GM12878 (cell line): Measurements from ENCODE around the gene FOXRED2. TPM values are rescaled to one million over a fixed set of nuclear protein-coding genes. Genes with fewer than 3 reads are reported as not detected.

ENCODE experiments used
- ATAC-seq: fragments of 200-7000 bp; cut with Tn5 transposase; 3 replicates; pipeline ENCODE4 v1.9.1; 2020; ENCODE audit warnings: mild to moderate bottlenecking, moderate library complexity
- BruUV-seq: library from RNA; stranded (reverse); fragments of 400-500 nt; replicated peaks from 2 replicates; lab custom pipeline; 2021; lab: Mats Ljungman, UMichigan
- CTCF ChIA-PET: fragments of 300-600 bp; sonication (Branson Sonifier 250); formaldehyde crosslinking; extraction: SDS; loops from one replicate; lab custom pipeline; 2021; ENCODE audit warnings: inconsistent platforms; lab: Yijun Ruan, JAX
- POLR2A ChIA-PET: fragments of 350-600 bp; formaldehyde crosslinking; extraction: SDS; loops from one replicate; lab custom pipeline; 2021; ENCODE audit warnings: inconsistent platforms; lab: Charles Lee
- RAD21 ChIA-PET: fragments of 300-600 bp; sonication (Branson Sonifier 250); formaldehyde crosslinking; loops from one replicate; lab custom pipeline; 2023; ENCODE audit warnings: antibody characterized with exemption; ENCODE audit not compliant: unreplicated experiment; lab: Charles Lee
- SMC1A ChIA-PET: fragments of 300-600 bp; sonication (Branson Sonifier 250); formaldehyde crosslinking; loops from one replicate; lab custom pipeline; 2023; ENCODE audit not compliant: unreplicated experiment, uncharacterized antibody; lab: Charles Lee
- DNase-seq: peaks from one replicate; pipeline ENCODE4 v3.0.0-alpha.2; 2011; ENCODE audit warnings: low read depth, low spot score
- FAIRE-seq: peaks from 3 replicates; lab custom pipeline; 2011; peaks lifted over from hg19 to GRCh38; lab: Jason Lieb, UNC
- H2AFZ ChIP-seq: 2 replicates; pipeline ENCODE4 v1.6.0; 2011; ENCODE audit warnings: low read depth, low read length, control low read depth; ENCODE audit not compliant: control insufficient read depth
- H3K27ac ChIP-seq: 2 replicates; pipeline ENCODE4 v1.5.1; 2011; ENCODE audit warnings: control low read depth; ENCODE audit not compliant: control insufficient read depth, insufficient read depth
- H3K27me3 ChIP-seq, 2 experiments: replicated peaks in 1 of 2; 2 replicates each; pipeline versions ENCODE4 v1.6.0 to v1.6.1; 2011; ENCODE audit warnings: low read length in 1 of 2; ENCODE audit not compliant: control insufficient read depth in 2 of 2, insufficient read depth in 2 of 2
- H3K36me3 ChIP-seq, 2 experiments: 2 replicates each; pipeline ENCODE4 v1.5.1; 2011; ENCODE audit warnings: low read length in 1 of 2; ENCODE audit not compliant: control insufficient read depth in 2 of 2, insufficient read depth in 2 of 2
- H3K4me1 ChIP-seq: 2 replicates; pipeline ENCODE4 v1.6.1; 2011; ENCODE audit warnings: mild to moderate bottlenecking, low read length, moderate library complexity, mixed read lengths; ENCODE audit not compliant: control insufficient read depth, insufficient read depth
- H3K4me2 ChIP-seq: 2 replicates; pipeline ENCODE4 v1.6.0; 2011; ENCODE audit warnings: control low read depth; ENCODE audit not compliant: control insufficient read depth, insufficient read depth
- H3K4me3 ChIP-seq: fragments of 200-600 bp; sonication (generic); 2 replicates; pipeline ENCODE4 v1.5.1; 2016
- H3K79me2 ChIP-seq: 2 replicates; pipeline ENCODE4 v1.6.0; 2011; ENCODE audit warnings: low read length; ENCODE audit not compliant: control insufficient read depth, insufficient read depth
- H3K9ac ChIP-seq: 2 replicates; pipeline ENCODE4 v1.8.0; 2011; ENCODE audit warnings: low read length, control low read depth, mixed read lengths; ENCODE audit not compliant: control insufficient read depth, insufficient read depth
- H3K9me3 ChIP-seq: replicated peaks from 3 replicates; pipeline ENCODE4 v1.5.1; 2011; ENCODE audit warnings: mild to moderate bottlenecking, low read length; ENCODE audit not compliant: control insufficient read depth, insufficient read depth
- H4K20me1 ChIP-seq: 2 replicates; pipeline ENCODE4 v1.6.0; 2011; ENCODE audit not compliant: control insufficient read depth, insufficient read depth
- MTA3 ChIP-seq: IDR thresholded peaks from 2 replicates; pipeline ENCODE4 v1.6.1; 2012; ENCODE audit warnings: low read length, inconsistent platforms, borderline replicate concordance
- PAX5 ChIP-seq: IDR thresholded peaks from 2 replicates; pipeline ENCODE4 v1.6.1; 2011; ENCODE audit warnings: low read depth, low read length, borderline replicate concordance
- SPI1 ChIP-seq: IDR thresholded peaks from 2 replicates; pipeline ENCODE4 v1.6.1; 2011; ENCODE audit warnings: low read depth, mild to moderate bottlenecking, low read length, moderate library complexity, borderline replicate concordance; ENCODE audit not compliant: insufficient read depth
- TCF3 ChIP-seq: IDR thresholded peaks from 2 replicates; pipeline ENCODE4 v1.6.1; 2012; ENCODE audit warnings: low read depth, mild to moderate bottlenecking, low read length, borderline replicate concordance; ENCODE audit not compliant: insufficient read depth
- YBX1 ChIP-seq: fragments of 450-650 bp; IDR thresholded peaks from 2 replicates; pipeline ENCODE4 v1.6.1; 2016; ENCODE audit warnings: antibody characterized with exemption
- ZBED1 ChIP-seq: IDR thresholded peaks from 2 replicates; pipeline ENCODE4 v1.6.1; 2016; ENCODE audit warnings: borderline replicate concordance
- ZNF24 ChIP-seq: fragments of 450-650 bp; IDR thresholded peaks from 2 replicates; pipeline ENCODE4 v1.6.1; 2017; ENCODE audit warnings: antibody characterized with exemption, mild to moderate bottlenecking
- WGBS: methylation state at CpG from one replicate; pipeline ENCODE4 v1.1.6; 2016; ENCODE audit warnings: low lambda C conversion rate; ENCODE audit not compliant: insufficient replicate concordance, insufficient coverage; ENCODE audit errors: missing lambda C conversion rate; 5-methylcytosine and 5-hydroxymethylcytosine counted together
- in situ Hi-C: fragments of 300-500 bp; cut with MboI; formaldehyde crosslinking; loops from 9 replicates; pipeline ENCODE4 v1.14.3; 2018; ENCODE audit warnings: mixed read lengths
- intact Hi-C: fragments of 100-400 bp; cut with micrococcal nuclease; formaldehyde crosslinking; loops from one replicate; pipeline ENCODE4 v1.14.2; 2022; ENCODE audit not compliant: unreplicated experiment
- polyA plus RNA-seq, 11 experiments: library from polyadenylated mRNA; depleted of rRNA in 4 of 11; unstranded in 6 of 11; stranded (reverse) in 5 of 11; fragments of >200 nt; fragmentation: Nextera tagmentation in 4 of 11; fragmentation: Illumina TruSeq in 1 of 11; extraction: Ambion mirVana in 4 of 11; extraction: Trizol in 1 of 11; gene quantifications; 1 replicate in 1 of 11; 2 replicates in 10 of 11; pipeline versions ENCODE4 v1.2.1 to v1.2.3, GENCODE V29; 2011 to 2016; ENCODE audit warnings: inconsistent platforms in 2 of 11, missing spikeins in 2 of 11, low read depth in 1 of 11
- total RNA-seq, 4 experiments: library from RNA; depleted of rRNA in 3 of 4; stranded (reverse); fragments of >200 nt in 3 of 4; fragmentation: Illumina TruSeq in 1 of 4; extraction: Trizol in 1 of 4; gene quantifications; 2 replicates each; pipeline versions ENCODE4 v1.2.1 to v1.2.3, GENCODE V29; 2013 to 2021

The FOXRED2 gene
- total and polyA plus RNA-seq, 10 of the 15 experiments (the other 5 are each of a cell fraction or from before 2014, with no cell fraction given) = 1.8 to 28.8 (median 7.6) TPM

DNA sequence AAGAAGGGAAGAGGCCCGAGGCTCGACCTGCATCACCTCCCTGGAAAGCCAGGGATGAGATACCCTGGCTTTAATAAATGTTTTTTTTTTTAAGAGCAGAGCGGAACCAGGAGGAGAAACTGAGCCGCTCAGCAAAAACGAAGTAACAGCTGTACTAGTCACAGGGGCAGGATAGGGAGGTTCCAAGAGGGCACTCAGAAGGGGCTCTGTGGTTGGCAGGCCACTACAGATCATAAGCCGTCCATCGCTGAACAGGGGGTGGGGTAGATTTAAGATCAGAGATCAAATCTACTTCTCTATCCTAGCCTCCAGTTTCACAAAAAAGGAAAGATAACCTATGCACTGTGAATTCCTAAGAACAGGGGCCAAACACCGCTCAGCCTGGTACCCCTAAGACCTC lies 21.5 kb upstream of the FOXRED2 start:
- DNase-seq = no peak
- ChIA-PET SMC1A (interaction anchor here (1.3 to 1.4 kb wide), 2 partner anchors 17 to 21 kb away, joined by 3 to 4 read pairs; no protein-coding TSS in a partner anchor), POLR2A (interaction anchor here (0.6 to 1.3 kb wide), 6 partner anchors 17 to 594 kb away, joined by 3 to 9 read pairs (median 4); partner anchors contain the start of genes FOXRED2 and NCF4), CTCF (interaction anchor here (0.6 to 1.1 kb wide), 4 partner anchors 17 to 386 kb away, joined by 3 to 5 read pairs (median 4); no protein-coding TSS in a partner anchor), RAD21 (no interaction called here)
- Histone ChIP-seq H3K4me2 (peak overlapping the region; percentile 79), H2AFZ (no peak overlapping the region), H3K79me2 (peaks cover 34% of the 10 kb centered on the region), H3K4me1 (no peaks in the 10 kb centered on the region; the same call in 1 of the 2 replicates), H3K4me3 (peak overlapping the region; percentile 84), H3K27me3 (no peaks in the 10 kb centered on the region), H3K27ac (peak overlapping the region; percentile 95), H3K36me3 (peaks cover 18 to 33% of the 10 kb centered on the region in 2 experiments), H3K9ac (peak overlapping the region; percentile 97), H3K9me3 (no peaks in the 10 kb centered on the region; the same call in 2 of the 3 replicates), H4K20me1 (no peaks in the 10 kb centered on the region; the same call in 1 of the 2 replicates)
- 0% methylated on average over 8 of the region's 8 CpGs for WGBS
- no TSS peak for BruUV-seq
- TF ChIP-seq PAX5 (no peak), ZBED1 (0 out of 2 replicates have a peak, but pooled peaks have one; percentile 1), TCF3 (no peak), MTA3 (peak; percentile 73; the same call in 1 of the 2 replicates), ZNF24 (no peak)
- in situ Hi-C loops = no loop called here
- peak; percentile 40 for ATAC-seq
- FAIRE-seq = no peak
- intact Hi-C loops = loop anchor here (5.0 kb wide), 1 partner anchor 334 kb away; the partner anchor contains the start of gene NCF4

DNA sequence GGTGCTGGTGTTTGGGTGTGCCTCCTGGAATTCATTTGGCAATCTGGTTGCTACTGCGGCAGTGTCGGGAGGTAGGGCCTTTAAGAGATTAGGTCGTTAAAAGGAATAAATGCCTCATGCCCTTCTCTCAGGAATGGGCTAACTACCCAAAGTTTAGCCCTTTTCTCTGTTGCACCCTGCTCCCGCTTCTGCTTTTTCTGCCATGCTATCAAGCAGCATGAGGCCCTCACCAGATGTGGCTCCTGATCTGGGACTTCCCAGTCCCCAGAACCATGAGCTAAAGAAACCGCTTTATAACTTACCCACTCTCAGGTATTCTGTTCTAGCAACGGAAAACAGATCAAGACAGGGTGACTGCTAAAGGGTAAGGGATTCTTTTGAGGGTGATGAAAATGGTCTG lies 15.8 kb upstream of the FOXRED2 start:
- ChIA-PET POLR2A (no interaction called here), CTCF (interaction anchor here (1.6 kb wide), 1 partner anchor 11 kb away, joined by 5 read pairs; no protein-coding TSS in a partner anchor), RAD21 (interaction anchor here (1.2 kb wide), 1 partner anchor 12 kb away, joined by 4 read pairs; no protein-coding TSS in a partner anchor), SMC1A (no interaction called here)
- TF ChIP-seq YBX1 (no peak), SPI1 (peak; percentile 48; the same call in 1 of the 2 replicates)
- WGBS = 80% methylated on average over 6 of the region's 6 CpGs
- no peak overlapping the region for H3K4me3 ChIP-seq
- H3K27ac ChIP-seq = no peak overlapping the region
- H3K27me3 ChIP-seq = no peaks in the 10 kb centered on the region
- no peaks in the 10 kb centered on the region; the same call in 1 of the 2 replicates for H3K4me1 ChIP-seq
- no peak overlapping the region for H3K4me2 ChIP-seq
- H4K20me1 ChIP-seq = no peaks in the 10 kb centered on the region; the same call in 1 of the 2 replicates
- peaks cover 21% of the 10 kb centered on the region for H3K79me2 ChIP-seq
- no TSS peak for BruUV-seq
- DNase-seq (no peak), FAIRE-seq (no peak), ATAC-seq (peak; percentile 41; the same call in 2 of the 3 replicates)
- intact Hi-C loops = no loop called here
- H3K9me3 ChIP-seq = no peaks in the 10 kb centered on the region; the same call in 2 of the 3 replicates
- H3K9ac ChIP-seq = no peak overlapping the region; the same call in 1 of the 2 replicates
- peaks cover 35 to 64% of the 10 kb centered on the region in 2 experiments for H3K36me3 ChIP-seq
- no peak overlapping the region for H2AFZ ChIP-seq
- in situ Hi-C loops = loop anchor here (25.0 kb wide), 1 partner anchor 1110 kb away; the partner anchor contains the start of gene MCM5
